HT-29 (cell line): ENCODE results near the gene CEP57L1. TPM values are rescaled to one million over a fixed set of nuclear protein-coding genes. Genes with fewer than 3 reads are reported as not detected.
"Not testable (repeated sequence)": the region's sequence is repeated elsewhere in the genome, so short reads cannot be mapped to it uniquely, and the experiment has no call there.

Experiments used
- DNase-seq: peaks from one replicate; pipeline ENCODE4 v3.0.0-alpha.2; 2015; ENCODE audit warnings: low spot score
- small RNA-seq: library from RNA; depleted of rRNA; stranded (forward); fragments of <200 nt; gene quantifications from one replicate; pipeline ENCODE3, GENCODE V24; 2014
- total RNA-seq: library from RNA; depleted of rRNA; stranded (reverse); fragments of >200 nt; shearing (Covaris generic); gene quantifications from 2 replicates; pipeline ENCODE4 v1.2.3, GENCODE V29; 2014; rRNA removed

Gene CEP57L1
- total RNA-seq, 1 experiment from 2014 or later, result 8.7 TPM

DNA sequence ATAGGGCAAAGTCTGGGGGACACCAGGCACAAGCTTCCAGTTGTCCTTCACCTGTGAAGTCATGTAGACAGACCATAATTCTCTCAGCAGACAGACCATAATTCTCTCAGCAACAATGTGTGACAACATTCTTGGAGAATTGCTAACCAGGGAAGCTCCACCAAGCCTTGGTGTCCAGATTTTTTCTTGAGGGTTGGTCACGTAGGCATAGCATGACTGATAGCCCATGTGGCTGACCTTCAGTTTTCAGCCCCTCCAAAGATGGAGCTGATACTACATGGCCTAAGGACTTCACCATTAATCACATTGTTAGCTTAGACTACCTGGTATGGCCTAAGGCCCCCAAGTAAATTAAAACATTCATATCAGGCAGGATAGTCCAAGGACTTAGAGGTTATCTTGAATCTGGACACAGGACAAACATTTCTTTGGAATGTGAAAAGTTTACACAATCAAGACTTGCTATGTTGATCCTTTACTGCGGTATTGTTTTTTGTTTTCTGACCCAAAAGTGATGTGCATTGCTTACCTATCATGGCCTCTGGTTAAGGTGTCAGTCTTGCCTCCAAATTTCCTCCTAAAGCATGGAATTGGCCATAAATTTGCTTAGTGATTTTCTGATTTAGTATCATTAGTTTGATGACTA lies 76.9 kb downstream of the CEP57L1 start:
- no peak for DNase-seq

DNA sequence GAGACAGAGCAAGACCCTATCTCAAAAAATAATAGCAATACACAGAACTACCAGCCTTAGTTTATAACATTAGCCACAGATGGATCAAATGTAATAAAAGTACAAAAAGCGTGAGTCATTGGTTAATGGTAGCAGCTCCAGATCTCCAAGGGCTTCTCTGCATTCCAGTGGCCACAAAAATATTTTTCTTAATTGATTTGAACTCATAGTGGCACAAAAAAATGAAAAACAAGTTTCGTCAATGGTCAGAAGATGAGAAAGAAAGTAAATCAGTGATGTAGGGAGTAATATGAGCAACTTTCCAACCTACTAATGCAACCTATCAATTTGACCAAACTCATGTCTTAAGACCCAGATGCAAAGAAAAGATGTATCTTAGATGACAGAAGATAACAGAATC lies 79.6 kb downstream of the CEP57L1 start:
- DNase-seq, result no peak

DNA sequence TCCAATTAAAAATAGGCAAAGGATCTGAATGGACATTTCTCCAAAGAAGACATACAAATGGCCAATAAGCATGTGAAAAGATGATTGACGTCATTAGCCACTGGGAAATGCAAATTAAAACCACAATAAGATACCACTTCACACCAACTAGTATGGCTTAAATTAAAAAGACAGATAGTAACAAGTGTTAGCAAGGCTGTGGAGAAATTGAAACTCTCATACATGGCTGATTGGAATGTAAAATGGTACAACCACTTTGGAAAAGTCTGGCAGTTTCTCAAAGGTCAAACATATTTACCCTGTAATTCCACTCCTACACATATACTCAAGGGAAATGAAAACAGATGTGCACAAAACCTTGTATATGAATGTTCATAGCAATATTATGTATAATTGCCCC lies 83.6 kb downstream of the CEP57L1 start:
- no peak for DNase-seq

DNA sequence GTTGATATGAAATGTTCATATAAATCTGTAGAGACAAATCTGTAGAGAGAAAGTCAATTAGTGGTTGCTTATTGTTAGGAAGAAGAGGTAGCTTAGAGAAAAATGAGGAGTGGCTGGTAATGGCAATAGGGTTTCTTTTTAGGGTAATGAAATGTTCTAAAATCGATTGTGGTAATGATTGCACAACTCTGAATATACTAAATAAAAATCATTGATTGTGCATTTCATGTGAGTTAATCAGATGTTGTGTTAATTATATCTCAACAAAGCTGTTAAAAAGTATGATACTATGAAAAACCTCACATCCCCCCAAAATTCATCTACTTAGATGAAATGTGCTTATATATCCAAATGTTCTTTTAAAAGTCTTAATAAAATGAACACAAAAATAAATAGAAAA lies 84.2 kb downstream of the CEP57L1 start:
- DNase-seq, result no peak

DNA sequence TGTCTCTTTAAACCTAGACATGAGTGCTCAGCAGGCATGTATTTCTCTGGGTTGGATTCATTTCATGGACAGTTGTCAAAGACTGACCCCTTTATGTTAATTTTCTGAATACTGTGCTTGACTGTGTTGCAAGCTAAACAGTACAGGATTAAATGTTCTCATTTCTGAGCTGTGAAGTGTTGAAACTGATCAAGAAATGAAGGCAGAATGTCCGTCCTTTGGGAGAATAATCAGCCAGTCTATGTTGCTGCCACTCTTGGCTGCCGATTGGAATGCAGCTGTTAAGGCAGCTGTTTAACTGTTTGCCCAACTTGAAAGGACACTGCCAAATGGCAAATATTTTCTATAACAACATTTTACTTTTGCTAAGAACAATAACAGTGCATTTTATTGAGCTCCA lies 87.3 kb downstream of the CEP57L1 start:
- no peak for DNase-seq

DNA sequence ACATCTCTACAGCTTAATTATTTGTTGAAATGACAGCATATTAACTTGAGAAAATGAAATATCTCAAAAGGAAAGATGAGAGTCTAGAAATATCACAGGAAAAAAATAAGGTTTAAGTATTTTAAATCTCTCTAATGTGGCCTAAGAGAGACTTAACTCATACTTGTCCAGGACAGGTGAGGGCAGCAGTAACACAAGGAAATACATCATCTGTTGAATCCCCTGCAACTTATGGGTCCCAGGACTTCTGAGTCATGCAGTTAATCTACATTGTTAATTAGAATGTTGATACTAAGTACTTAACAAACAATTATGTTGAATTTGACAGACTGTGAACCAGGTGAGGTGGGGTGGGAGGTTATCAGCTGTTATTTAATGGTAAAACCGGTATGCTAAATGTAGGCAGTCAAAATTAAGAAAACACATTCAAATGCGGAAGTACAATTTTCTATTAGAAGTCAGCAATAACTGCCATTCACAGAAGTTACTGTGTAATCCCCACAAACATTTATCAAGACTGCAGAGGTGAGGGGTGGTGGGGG lies 87.9 kb downstream of the CEP57L1 start:
- peak; percentile 54 for DNase-seq

DNA sequence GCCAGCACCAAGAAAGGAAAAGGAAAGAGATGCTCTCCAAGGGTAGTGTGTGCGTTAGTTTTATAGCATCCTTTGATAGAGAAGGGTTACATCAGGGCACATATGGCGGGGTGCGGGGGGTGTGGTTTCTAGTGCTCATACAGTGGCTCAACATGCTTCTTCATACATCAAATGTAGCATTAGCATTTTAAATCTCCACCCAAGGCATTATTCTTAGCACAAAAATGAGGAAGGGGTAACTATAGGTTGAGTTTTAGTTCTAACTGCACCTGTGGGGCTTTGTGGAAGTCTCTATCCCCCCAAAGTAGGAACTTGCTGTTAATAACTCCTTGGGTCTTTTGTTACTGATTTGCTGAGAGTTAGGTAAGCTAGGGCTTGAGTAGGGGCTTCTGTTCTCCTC lies 89.3 kb downstream of the CEP57L1 start:
- no peak for DNase-seq

DNA sequence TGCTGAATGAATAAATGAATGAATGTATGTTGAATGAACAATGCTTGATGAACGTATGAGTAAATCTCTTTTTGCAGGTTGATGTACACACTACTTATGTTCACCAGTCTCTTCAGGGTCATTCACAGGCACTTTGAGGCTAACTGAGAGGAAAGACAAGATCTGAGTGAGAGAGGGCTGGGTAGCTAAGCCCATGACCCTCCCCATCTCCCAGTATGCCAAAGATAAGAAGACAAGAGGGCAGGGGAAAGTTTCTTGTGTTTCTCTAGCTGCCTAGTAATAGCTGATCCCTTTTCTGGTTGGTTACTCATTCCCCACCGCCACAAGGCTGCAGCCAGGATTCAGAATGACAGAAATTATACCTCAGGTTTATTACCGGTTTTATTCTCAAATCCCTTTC lies 90.7 kb downstream of the CEP57L1 start:
- no peak for DNase-seq

DNA sequence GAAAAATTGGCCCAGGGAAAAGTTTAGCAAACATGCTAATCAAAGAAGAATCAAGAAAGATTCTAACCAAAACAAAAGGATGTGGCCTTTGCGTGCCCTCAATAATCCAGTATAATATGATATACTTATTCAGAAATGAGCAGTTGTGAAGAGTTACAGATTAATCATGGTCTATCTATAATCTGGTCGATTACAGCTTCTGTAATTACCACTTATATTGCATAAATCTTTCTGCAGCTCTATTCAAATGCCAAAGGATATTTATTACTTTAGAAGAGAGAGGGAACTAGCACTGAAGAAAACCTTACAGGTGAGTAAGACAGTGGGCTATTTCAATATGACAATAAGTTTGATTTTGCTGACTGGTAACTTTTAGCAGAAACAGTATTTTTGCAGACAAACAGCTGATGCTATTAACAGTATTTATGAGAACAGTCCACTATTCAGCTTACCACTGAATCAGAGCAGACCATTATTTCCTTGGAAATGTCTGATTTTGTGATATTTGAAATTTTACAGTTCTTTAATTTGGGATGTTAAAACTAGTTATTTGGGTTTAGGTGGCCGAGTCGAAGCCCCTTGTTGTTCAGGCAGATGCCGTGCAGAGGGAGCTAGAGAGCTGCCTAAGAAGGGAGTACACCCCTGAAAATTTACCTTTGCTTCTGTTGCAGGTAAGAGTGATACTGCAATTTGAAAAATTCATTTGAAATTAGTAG lies 92.2 kb downstream of the CEP57L1 start:
- peak; percentile 84 for DNase-seq

DNA sequence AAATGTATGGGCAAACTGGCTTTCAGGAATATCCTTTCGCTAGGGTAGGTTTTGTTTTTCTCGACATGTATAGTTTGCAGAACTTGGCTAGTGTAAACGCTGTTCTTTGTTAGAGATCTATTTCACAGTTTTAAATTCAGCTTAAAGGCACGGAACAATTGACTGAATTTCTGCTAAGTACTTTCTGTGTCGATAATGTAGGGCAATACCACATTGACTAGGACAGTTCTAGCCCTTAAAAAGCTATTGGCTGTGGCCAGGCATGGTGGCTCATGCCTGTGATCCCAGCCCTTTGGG lies 92.8 kb downstream of the CEP57L1 start:
- no peak for DNase-seq

DNA sequence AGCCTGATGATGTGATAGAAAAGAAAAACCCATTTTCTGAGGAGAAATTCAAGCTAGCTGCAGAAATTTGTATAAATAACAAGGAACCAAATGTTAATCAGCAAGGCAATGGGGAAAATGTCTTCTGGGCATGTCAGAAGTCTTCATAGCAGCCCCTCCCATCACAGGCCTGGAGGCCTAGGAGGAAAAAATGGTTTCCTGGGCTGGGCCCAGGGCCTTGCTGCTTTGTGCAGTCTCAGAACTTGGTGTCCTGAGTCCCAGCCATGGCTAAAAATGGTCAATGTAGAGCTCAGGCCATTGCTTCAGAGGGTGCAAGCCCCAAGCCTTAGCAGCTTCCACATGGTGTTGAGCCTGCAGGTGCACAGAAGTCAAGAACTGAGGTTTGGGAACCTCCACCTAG lies 96.1 kb downstream of the CEP57L1 start:
- not testable (repeated sequence) for DNase-seq

DNA sequence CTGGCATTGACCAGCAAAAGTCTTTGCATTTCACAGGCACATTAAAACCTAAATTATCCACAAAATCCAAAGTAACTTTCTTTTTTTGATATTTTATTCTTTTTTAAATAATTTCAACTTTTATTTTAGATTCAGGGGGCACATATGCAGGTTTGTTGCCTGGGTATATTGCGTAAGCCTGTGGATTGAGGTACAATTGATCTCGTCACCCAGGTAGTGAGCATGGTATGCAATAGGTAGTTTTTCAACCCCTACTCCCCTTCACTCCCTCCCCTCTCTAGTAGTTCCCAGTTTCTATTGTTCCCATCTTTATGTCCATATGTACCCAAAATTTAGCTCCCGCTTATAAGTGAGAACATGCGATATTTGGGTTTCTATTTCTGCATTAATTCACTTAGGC lies 97.6 kb downstream of the CEP57L1 start:
- DNase-seq, result no peak

DNA sequence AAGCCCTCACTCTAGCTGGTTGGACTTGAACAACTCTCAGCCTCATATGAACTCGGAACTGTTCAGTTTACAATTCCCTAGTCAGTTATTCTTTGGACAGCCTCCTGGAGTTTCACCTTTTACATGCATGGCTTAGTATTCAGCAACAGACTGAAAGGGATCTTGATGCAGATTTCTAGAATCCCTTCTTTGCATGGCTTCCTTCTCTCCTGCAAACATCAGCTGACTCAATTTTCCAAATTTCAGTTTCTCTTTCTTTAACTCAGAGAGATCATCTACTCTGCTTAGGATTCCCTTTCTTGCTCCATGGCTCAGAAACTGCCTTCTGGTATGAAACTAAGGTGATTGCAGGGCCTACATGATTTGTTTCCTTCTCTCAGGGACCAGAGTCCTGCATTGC lies 99.6 kb downstream of the CEP57L1 start:
- DNase-seq, result no peak

DNA sequence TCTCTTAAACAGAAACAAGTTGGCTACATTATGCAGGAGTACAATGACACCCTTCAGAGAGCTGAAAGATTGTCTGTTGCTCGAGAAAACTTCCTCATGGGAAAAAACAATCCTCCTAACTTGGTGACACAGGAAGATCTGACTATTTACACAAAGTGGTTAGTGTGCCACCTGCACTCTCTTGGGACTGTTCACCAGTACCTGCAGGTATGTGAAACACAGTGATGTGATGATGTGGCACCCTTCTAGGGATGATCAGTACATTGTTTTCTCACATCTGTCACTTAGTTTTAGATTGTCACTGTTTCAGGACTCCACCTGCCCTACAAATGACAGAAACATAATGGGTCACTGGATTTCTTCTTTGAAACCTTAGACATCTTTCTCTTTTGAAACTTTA lies 101.8 kb downstream of the CEP57L1 start:
- peak; percentile 45 for DNase-seq

DNA sequence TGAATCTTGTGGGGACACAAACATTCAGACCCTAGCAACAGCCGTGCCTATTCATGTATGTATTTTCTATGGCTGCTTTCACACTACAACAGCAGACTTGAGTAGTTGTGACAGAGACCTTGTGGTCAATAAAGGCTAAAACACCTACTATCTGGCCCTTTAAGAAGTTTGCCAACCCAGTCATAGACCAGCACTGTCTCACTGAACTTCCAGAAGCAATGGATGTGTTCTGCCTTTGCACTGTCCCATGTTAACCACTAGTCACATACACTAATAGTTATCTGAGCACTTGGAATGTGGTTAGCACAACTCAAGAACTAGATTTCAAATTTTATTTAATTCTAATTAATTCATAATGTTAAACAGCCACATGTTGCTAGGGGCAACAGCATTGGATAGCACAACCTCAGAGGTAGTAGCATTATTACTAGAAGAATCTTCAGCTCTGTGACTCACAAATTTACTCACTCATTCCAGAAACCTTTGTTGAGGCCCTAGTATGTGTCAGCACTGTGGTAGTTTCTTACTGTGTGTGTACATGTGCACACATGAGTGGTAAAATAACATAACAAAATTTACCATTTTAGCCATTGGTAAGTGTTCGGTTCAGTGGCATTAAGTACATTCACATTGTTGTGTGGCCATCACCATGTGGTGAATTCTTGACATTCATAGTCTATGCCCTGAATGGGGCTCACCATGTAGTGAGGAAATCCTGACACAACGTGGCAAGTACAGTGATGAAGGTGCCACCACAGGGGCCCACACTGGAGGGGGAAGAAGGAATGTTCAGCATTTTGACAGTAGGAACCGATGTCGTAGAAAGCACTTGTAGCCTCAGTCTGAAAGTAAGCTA lies 107.3 kb downstream of the CEP57L1 start:
- DNase-seq, result no peak

DNA sequence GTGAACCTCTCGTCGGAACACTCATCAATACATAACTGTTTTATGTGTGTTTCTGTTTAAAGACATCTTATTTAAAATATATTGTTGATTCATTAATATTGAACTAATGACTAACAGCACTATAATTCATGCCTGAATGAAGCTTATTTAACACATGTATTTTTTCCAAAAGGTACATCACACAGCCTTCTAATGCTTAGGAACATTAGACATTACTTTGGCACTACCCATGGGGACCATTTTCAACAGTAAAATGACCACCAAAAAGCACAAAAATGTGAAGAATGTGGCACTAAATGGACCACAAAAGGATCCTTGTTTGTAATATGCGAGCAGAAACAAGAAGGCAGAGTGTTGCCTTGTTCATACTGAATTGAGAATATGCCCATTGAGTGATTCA lies 109.2 kb downstream of the CEP57L1 start:
- DNase-seq, result no peak

DNA sequence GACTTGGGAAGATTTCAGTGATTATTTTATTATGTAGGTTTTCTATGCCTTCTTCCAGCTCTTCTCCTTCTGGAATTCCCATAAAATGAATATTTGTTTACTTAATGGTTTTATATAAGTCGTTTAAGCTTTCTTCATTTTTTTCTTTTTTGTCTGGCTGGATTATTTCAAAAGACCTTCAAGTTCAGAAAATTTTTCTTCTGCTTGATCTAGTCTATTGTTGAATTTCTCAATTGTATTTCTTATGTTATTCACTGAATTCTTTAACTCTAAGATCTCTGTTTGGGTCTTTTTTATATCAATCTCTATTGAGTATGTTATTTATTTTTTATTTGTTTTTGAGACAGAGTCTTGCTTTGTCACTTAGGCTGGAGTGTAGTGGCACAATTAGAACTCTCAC lies 117.4 kb downstream of the CEP57L1 start:
- DNase-seq, result no peak

Small RNA genes within 50 kb of the gene (small RNA-seq; reads per million reads assigned to genes)
- gene RNU6-653P, result not detected

Other genes starting within 250 kb of the CEP57L1 start
- 0.33 and 0.78 TPM in 2 replicates for gene ARMC2, start 247.1 kb upstream of the CEP57L1 start, total RNA-seq
- gene SESN1, start 661 bp upstream of the CEP57L1 start, total RNA-seq, result 11.9 and 12.1 TPM in 2 replicates